ENCODE results near the gene UBE2E1.

DNA sequence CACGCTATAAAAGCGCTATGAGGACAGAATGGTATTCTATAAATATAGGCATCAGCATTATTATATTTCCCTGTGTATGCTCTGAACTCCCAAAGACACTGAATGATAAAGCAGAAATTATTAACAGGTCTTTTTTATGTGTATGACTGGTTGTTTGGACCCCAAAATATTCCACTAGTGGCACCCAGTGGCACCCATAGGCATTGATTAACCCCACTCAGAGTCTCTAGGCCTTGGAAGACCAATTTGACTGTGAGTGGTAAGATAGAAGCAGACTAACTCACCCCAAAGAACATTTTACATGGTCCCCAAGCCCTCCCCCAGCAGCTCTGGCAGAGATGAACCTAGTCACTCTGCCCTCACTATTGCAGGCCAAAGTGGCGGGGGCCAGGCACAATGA, 45.4 kb upstream of the UBE2E1 start:
- TF ChIP-seq POLR2AphosphoS5 (IDR thresholded peaks at IDR 0.05; ENCODE audit: low read depth) = no peak
- TF ChIP-seq, protein P1, sequence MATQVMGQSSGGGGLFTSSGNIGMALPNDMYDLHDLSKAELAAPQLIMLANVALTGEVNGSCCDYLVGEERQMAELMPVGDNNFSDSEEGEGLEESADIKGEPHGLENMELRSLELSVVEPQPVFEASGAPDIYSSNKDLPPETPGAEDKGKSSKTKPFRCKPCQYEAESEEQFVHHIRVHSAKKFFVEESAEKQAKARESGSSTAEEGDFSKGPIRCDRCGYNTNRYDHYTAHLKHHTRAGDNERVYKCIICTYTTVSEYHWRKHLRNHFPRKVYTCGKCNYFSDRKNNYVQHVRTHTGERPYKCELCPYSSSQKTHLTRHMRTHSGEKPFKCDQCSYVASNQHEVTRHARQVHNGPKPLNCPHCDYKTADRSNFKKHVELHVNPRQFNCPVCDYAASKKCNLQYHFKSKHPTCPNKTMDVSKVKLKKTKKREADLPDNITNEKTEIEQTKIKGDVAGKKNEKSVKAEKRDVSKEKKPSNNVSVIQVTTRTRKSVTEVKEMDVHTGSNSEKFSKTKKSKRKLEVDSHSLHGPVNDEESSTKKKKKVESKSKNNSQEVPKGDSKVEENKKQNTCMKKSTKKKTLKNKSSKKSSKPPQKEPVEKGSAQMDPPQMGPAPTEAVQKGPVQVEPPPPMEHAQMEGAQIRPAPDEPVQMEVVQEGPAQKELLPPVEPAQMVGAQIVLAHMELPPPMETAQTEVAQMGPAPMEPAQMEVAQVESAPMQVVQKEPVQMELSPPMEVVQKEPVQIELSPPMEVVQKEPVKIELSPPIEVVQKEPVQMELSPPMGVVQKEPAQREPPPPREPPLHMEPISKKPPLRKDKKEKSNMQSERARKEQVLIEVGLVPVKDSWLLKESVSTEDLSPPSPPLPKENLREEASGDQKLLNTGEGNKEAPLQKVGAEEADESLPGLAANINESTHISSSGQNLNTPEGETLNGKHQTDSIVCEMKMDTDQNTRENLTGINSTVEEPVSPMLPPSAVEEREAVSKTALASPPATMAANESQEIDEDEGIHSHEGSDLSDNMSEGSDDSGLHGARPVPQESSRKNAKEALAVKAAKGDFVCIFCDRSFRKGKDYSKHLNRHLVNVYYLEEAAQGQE (IDR thresholded peaks at IDR 0.05; ENCODE audit: unreplicated experiment) = no peak
- TF ChIP-seq, protein P2, sequence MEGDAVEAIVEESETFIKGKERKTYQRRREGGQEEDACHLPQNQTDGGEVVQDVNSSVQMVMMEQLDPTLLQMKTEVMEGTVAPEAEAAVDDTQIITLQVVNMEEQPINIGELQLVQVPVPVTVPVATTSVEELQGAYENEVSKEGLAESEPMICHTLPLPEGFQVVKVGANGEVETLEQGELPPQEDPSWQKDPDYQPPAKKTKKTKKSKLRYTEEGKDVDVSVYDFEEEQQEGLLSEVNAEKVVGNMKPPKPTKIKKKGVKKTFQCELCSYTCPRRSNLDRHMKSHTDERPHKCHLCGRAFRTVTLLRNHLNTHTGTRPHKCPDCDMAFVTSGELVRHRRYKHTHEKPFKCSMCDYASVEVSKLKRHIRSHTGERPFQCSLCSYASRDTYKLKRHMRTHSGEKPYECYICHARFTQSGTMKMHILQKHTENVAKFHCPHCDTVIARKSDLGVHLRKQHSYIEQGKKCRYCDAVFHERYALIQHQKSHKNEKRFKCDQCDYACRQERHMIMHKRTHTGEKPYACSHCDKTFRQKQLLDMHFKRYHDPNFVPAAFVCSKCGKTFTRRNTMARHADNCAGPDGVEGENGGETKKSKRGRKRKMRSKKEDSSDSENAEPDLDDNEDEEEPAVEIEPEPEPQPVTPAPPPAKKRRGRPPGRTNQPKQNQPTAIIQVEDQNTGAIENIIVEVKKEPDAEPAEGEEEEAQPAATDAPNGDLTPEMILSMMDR (conservative IDR thresholded peaks at IDR 0.05; ENCODE audit: low read depth in 2 of 2) = no peak

Data from GM23338 (cell line).